WTC11 (cell line): ENCODE measurements around the gene DUT.

Experiments used
- AR ChIP-seq: fragments of 250-450 bp; sonication (Bioruptor Pico); IDR thresholded peaks from 2 replicates; pipeline ENCODE4 v1.9.0; 2021; ENCODE audit warnings: mild to moderate bottlenecking
- CREB1 ChIP-seq: sonication (generic); formaldehyde crosslinking; IDR thresholded peaks from 2 replicates; pipeline ENCODE4 v1.8.0; 2023; ENCODE audit warnings: mild to moderate bottlenecking, missing genetic modification reagents
- E2F5 ChIP-seq: sonication (generic); formaldehyde crosslinking; IDR thresholded peaks from 2 replicates; pipeline ENCODE4 v1.8.1; 2022; ENCODE audit warnings: mild to moderate bottlenecking, moderate library complexity, missing genetic modification reagents
- GABPB1 ChIP-seq: sonication (generic); formaldehyde crosslinking; IDR thresholded peaks from 2 replicates; pipeline ENCODE4 v1.8.1; 2023; ENCODE audit warnings: mild to moderate bottlenecking, missing genetic modification reagents
- NR2C2 ChIP-seq: sonication (generic); formaldehyde crosslinking; IDR thresholded peaks from 2 replicates; pipeline ENCODE4 v1.8.0; 2022; ENCODE audit warnings: mild to moderate bottlenecking, missing genetic modification reagents
- NR3C1 ChIP-seq: sonication (generic); formaldehyde crosslinking; conservative IDR thresholded peaks from 2 replicates; pipeline ENCODE4 v1.8.1; 2023; ENCODE audit warnings: low read depth, mild to moderate bottlenecking, missing genetic modification reagents
- SP1 ChIP-seq: sonication (generic); formaldehyde crosslinking; conservative IDR thresholded peaks from 2 replicates; pipeline ENCODE4 v1.8.1; 2022; ENCODE audit warnings: missing genetic modification reagents
- USF2 ChIP-seq: sonication (generic); formaldehyde crosslinking; IDR thresholded peaks from 2 replicates; pipeline ENCODE4 v1.8.1; 2023; ENCODE audit warnings: mild to moderate bottlenecking, missing genetic modification reagents, moderate library complexity
- ZBTB21 ChIP-seq: sonication (generic); formaldehyde crosslinking; IDR thresholded peaks from 2 replicates; pipeline ENCODE4 v1.8.1; 2023; ENCODE audit warnings: mild to moderate bottlenecking, missing genetic modification reagents, borderline replicate concordance
- ZBTB43 ChIP-seq: sonication (generic); formaldehyde crosslinking; IDR thresholded peaks from 2 replicates; pipeline ENCODE4 v1.8.1; 2023; ENCODE audit warnings: mild to moderate bottlenecking, missing genetic modification reagents
- ZNF121 ChIP-seq: sonication (generic); formaldehyde crosslinking; IDR thresholded peaks from 2 replicates; pipeline ENCODE4 v1.8.0; 2023; ENCODE audit warnings: missing genetic modification reagents
- TF ChIP-seq, protein P1 (sequence below): fragments of 200-600 bp; IDR thresholded peaks from 2 replicates; pipeline ENCODE4 v1.8.0; 2022; ENCODE audit warnings: antibody characterized with exemption
- TF ChIP-seq, protein P2 (sequence below): sonication (generic); formaldehyde crosslinking; IDR thresholded peaks from 2 replicates; pipeline ENCODE4 v1.8.0; 2022; ENCODE audit warnings: mild to moderate bottlenecking, missing genetic modification reagents
- TF ChIP-seq, protein P3 (sequence below): sonication (generic); formaldehyde crosslinking; IDR thresholded peaks from 2 replicates; pipeline ENCODE4 v1.8.0; 2022; ENCODE audit warnings: mild to moderate bottlenecking, missing genetic modification reagents

DNA sequence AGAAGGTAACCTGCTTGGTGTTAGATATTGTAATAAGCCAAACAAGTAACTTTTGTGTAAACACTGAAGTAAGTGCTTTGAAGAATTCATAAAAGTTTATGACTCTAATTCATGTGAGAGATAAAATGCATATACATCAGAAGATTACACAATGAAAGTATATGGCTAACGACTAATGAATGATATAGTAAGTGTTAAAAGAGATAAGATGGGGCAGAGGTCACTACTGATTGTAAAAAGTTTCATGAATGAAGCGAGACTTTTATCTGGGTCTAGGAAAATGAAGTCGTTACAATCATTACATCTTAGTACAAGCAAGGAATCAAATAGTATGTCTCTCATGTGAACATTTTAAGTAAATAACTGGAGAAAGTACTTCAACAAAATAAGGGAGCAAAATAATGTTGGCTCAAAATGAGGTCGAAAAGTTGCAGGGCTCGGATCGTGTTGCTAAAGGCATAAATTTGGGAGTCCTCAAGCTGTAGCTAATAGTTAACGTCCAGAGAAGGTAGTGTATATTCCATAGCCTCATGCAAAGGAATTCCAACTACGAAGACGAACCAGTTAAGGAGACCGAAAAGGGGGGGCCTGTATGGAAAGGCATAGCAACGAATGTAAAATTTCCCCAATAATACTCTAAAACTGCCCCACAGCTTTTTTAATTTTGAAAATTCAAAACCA is 984 bp upstream of the DUT start:
- TF ChIP-seq, protein P1, sequence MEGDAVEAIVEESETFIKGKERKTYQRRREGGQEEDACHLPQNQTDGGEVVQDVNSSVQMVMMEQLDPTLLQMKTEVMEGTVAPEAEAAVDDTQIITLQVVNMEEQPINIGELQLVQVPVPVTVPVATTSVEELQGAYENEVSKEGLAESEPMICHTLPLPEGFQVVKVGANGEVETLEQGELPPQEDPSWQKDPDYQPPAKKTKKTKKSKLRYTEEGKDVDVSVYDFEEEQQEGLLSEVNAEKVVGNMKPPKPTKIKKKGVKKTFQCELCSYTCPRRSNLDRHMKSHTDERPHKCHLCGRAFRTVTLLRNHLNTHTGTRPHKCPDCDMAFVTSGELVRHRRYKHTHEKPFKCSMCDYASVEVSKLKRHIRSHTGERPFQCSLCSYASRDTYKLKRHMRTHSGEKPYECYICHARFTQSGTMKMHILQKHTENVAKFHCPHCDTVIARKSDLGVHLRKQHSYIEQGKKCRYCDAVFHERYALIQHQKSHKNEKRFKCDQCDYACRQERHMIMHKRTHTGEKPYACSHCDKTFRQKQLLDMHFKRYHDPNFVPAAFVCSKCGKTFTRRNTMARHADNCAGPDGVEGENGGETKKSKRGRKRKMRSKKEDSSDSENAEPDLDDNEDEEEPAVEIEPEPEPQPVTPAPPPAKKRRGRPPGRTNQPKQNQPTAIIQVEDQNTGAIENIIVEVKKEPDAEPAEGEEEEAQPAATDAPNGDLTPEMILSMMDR, result no peak
- TF ChIP-seq ZNF121 (CRISPR knock-in tag) (no peak), ZBTB21 (CRISPR knock-in tag) (no peak), NR2C2 (CRISPR knock-in tag) (no peak), ZBTB43 (CRISPR knock-in tag) (no peak), NR3C1 (CRISPR knock-in tag) (no peak), SP1 (CRISPR knock-in tag) (no peak), GABPB1 (CRISPR knock-in tag) (no peak), E2F5 (CRISPR knock-in tag) (no peak), AR (CRISPR knock-in tag) (no peak), CREB1 (no peak), USF2 (CRISPR knock-in tag) (no peak)
- TF ChIP-seq, protein P2, sequence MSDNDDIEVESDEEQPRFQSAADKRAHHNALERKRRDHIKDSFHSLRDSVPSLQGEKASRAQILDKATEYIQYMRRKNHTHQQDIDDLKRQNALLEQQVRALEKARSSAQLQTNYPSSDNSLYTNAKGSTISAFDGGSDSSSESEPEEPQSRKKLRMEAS (CRISPR knock-in tag), result no peak
- TF ChIP-seq, protein P3, sequence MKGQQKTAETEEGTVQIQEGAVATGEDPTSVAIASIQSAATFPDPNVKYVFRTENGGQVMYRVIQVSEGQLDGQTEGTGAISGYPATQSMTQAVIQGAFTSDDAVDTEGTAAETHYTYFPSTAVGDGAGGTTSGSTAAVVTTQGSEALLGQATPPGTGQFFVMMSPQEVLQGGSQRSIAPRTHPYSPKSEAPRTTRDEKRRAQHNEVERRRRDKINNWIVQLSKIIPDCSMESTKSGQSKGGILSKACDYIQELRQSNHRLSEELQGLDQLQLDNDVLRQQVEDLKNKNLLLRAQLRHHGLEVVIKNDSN (CRISPR knock-in tag), result no peak
